ENCODE data around the gene TBC1D2.

DNA sequence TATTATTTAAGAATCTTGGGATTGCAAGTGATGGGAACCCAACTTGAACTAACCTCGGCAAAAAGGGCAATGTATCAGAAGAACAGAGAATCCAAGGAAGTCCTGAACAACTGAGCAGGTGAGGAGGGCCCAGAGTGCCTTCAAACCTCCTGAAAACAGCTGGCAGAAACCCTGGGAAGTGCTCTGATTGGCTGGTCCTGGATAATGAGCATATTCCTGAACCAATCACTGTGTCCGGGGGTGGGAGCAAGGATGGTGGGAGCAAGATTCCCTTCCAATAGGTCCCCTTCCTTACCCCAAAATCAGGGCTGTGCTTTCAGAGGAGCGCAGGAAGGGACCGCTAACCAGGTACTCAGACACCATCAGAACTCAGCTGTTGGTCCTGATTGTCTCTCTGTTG lies 31.9 kb upstream of the TBC1D2 start:
- TF ChIP-seq, protein P1, sequence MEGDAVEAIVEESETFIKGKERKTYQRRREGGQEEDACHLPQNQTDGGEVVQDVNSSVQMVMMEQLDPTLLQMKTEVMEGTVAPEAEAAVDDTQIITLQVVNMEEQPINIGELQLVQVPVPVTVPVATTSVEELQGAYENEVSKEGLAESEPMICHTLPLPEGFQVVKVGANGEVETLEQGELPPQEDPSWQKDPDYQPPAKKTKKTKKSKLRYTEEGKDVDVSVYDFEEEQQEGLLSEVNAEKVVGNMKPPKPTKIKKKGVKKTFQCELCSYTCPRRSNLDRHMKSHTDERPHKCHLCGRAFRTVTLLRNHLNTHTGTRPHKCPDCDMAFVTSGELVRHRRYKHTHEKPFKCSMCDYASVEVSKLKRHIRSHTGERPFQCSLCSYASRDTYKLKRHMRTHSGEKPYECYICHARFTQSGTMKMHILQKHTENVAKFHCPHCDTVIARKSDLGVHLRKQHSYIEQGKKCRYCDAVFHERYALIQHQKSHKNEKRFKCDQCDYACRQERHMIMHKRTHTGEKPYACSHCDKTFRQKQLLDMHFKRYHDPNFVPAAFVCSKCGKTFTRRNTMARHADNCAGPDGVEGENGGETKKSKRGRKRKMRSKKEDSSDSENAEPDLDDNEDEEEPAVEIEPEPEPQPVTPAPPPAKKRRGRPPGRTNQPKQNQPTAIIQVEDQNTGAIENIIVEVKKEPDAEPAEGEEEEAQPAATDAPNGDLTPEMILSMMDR (IDR thresholded peaks at IDR 0.05): no peak
- TF ChIP-seq POLR2A (IDR thresholded peaks at IDR 0.05): no peak

Data from uterus (tissue), 2 donors.